Keratinocyte (primary cell): ENCODE measurements around the gene PRR29. TPM values are rescaled to one million over a fixed set of nuclear protein-coding genes. Genes with fewer than 3 reads are reported as not detected.

Experiments
- DNase-seq: peaks from one replicate; pipeline ENCODE4 v3.0.0-alpha.2; 2011; ENCODE audit warnings: low read depth, missing footprints, low spot score
- FAIRE-seq: peaks from 2 replicates; lab custom pipeline; 2011; peaks lifted over from hg19 to GRCh38; lab: Jason Lieb, UNC
- H2AFZ ChIP-seq: 2 replicates; pipeline ENCODE4 v1.6.0; 2012; ENCODE audit warnings: low read length, control low read depth, inconsistent platforms; ENCODE audit not compliant: control insufficient read depth
- H3K27ac ChIP-seq: 2 replicates; pipeline ENCODE4 v1.5.1; 2011; ENCODE audit warnings: low read length; ENCODE audit not compliant: control insufficient read depth, insufficient read depth
- H3K27me3 ChIP-seq: 3 replicates; pipeline ENCODE4 v1.6.0; 2011; ENCODE audit warnings: low read length; ENCODE audit not compliant: control insufficient read depth, insufficient read depth; ENCODE audit errors: extremely low read depth
- H3K36me3 ChIP-seq, 2 experiments: 2 replicates in 1 of 2; 3 replicates in 1 of 2; pipeline ENCODE4 v1.5.1; 2011; ENCODE audit warnings: low read length in 2 of 2, mild to moderate bottlenecking in 1 of 2; ENCODE audit not compliant: control insufficient read depth in 2 of 2, insufficient read depth in 2 of 2; ENCODE audit errors: extremely low read depth in 1 of 2
- H3K4me1 ChIP-seq: 3 replicates; pipeline ENCODE4 v1.5.1; 2011; ENCODE audit warnings: low read length; ENCODE audit not compliant: control insufficient read depth, insufficient read depth; ENCODE audit errors: extremely low read depth
- H3K4me2 ChIP-seq: 3 replicates; pipeline ENCODE4 v1.6.0; 2011; ENCODE audit warnings: low read depth, low read length; ENCODE audit not compliant: control insufficient read depth, insufficient read depth; ENCODE audit errors: extremely low read depth
- H3K4me3 ChIP-seq, 3 experiments: fragments of 200-600 bp in 1 of 3; sonication (generic) in 1 of 3; 2 replicates in 2 of 3; 3 replicates in 1 of 3; pipeline ENCODE4 v1.5.1; 2011 to 2016; ENCODE audit warnings: low read length in 3 of 3, mild to moderate bottlenecking in 3 of 3, control low read depth in 2 of 3, inconsistent platforms in 1 of 3, low read depth in 1 of 3, mixed read lengths in 1 of 3, mixed run types in 1 of 3, moderate library complexity in 1 of 3; ENCODE audit not compliant: control insufficient read depth in 2 of 3, insufficient read depth in 2 of 3; ENCODE audit errors: extremely low read depth in 1 of 3
- H3K79me2 ChIP-seq: 2 replicates; pipeline ENCODE4 v1.6.0; 2012; ENCODE audit warnings: low read length; ENCODE audit not compliant: control insufficient read depth, insufficient read depth
- H3K9ac ChIP-seq: 3 replicates; pipeline ENCODE4 v1.6.0; 2011; ENCODE audit warnings: low read length; ENCODE audit not compliant: control insufficient read depth, insufficient read depth; ENCODE audit errors: extremely low read depth
- H3K9me1 ChIP-seq: 3 replicates; pipeline ENCODE4 v1.6.0; 2011; ENCODE audit warnings: low read length; ENCODE audit not compliant: control insufficient read depth, insufficient read depth; ENCODE audit errors: extremely low read depth
- H3K9me3 ChIP-seq: 2 replicates; pipeline ENCODE4 v1.5.1; 2012; ENCODE audit warnings: low read depth, low read length; ENCODE audit not compliant: control insufficient read depth
- H4K20me1 ChIP-seq: 3 replicates; pipeline ENCODE4 v1.6.0; 2011; ENCODE audit warnings: low read length; ENCODE audit not compliant: control insufficient read depth, insufficient read depth; ENCODE audit errors: extremely low read depth
- EZH2 ChIP-seq: IDR thresholded peaks from one replicate; pipeline ENCODE4 v1.6.1; 2012; ENCODE audit warnings: inconsistent platforms, mild to moderate bottlenecking, low read length, moderate library complexity
- dilution Hi-C: fragments of 300-500 bp; cut with MboI; formaldehyde crosslinking; loops from one replicate; pipeline ENCODE4 v1.7.0; 2020; ENCODE audit warnings: low sequenced_read_pairs; ENCODE audit not compliant: extremely low pct_ligation_motif_present
- polyA plus RNA-seq, 5 experiments: library from polyadenylated mRNA; depleted of rRNA in 3 of 5; stranded (reverse) in 3 of 5; stranded (forward) in 1 of 5; unstranded in 1 of 5; fragments of >200 nt; gene quantifications; 1 replicate in 1 of 5; 2 replicates in 3 of 5; 3 replicates in 1 of 5; pipeline versions ENCODE4 v1.2.1 to v1.2.3, GENCODE V29; 2011 to 2012; ENCODE audit warnings: missing spikeins in 2 of 5, low read depth in 1 of 5, low replicate concordance in 1 of 5
- TF ChIP-seq, protein P1 (sequence below), 3 experiments: IDR thresholded peaks in 1 of 3; conservative IDR thresholded peaks in 1 of 3; optimal IDR thresholded peaks in 1 of 3; 2 replicates in 2 of 3; 3 replicates in 1 of 3; pipeline versions ENCODE3 to v1.5.1; 2011; ENCODE audit warnings: low read length in 3 of 3, mild to moderate bottlenecking in 3 of 3, moderate library complexity in 2 of 3, control low read depth in 1 of 3, inconsistent platforms in 1 of 3; ENCODE audit not compliant: insufficient read depth in 2 of 3; ENCODE audit errors: extremely low read depth in 1 of 3

The PRR29 gene
- polyA plus RNA-seq, 1 donor (not counting 4 experiments of a cell fraction or from before 2014, with no cell fraction given): 0.01 TPM

DNA sequence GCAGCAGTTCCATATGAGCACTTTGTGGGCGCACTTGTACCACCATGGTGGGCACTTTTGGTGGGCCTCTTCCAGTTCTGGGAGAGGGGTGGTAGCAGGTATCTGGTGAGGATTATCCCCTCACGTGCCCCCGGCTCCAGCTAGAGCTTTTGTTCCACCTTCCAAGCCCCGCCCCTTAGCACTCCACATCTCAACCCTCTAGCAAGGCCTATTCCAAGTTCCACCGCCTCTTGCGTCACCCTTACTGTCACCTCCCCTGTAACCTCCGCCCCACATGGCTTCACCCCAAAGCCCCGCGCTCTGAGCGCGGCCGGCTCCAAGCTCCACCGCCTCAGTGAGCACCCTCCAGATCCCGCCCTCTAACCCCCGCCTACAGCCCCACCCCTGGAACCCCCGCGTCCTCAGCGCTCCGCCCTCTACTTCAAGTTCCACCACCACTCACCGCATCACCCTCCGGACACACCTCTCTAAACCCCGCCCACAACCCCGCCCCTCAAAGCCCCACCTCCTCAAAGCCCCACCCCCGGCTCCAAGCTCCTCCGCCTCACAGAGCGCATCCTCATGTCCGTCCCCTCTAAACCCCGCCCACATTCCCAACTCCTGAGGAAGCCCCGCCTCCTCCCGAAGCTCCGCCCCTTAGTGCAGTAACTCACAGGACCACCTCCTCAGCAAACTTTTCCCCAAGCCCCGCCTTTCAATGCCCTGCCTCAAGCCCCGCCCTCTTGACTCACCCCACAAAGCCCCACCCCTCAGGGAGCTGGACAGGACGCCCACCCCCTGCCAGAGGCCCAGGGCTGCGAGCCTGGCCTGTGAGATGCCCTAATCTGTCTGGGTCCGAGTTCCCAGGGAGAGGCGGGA, 36.6 kb upstream of the PRR29 start:
- Histone ChIP-seq H3K9me3 (no peaks in the 10 kb centered on the region), H4K20me1 (no peaks in the 10 kb centered on the region), H3K4me2 (peak overlapping the region; percentile 41), H3K4me3 (no peak overlapping the region), H3K36me3 (no peaks in the 10 kb centered on the region), H3K79me2 (no peaks in the 10 kb centered on the region), H3K27ac (no peak overlapping the region), H3K27me3 (peaks cover 10% of the 10 kb centered on the region), H3K4me1 (peaks cover 2% of the 10 kb centered on the region), H2AFZ (no peak overlapping the region), H3K9ac (no peak overlapping the region), H3K9me1 (no peaks in the 10 kb centered on the region)
- FAIRE-seq (no peak), DNase-seq (peak; percentile 41)
- no peak for TF ChIP-seq EZH2
- TF ChIP-seq, protein P1, sequence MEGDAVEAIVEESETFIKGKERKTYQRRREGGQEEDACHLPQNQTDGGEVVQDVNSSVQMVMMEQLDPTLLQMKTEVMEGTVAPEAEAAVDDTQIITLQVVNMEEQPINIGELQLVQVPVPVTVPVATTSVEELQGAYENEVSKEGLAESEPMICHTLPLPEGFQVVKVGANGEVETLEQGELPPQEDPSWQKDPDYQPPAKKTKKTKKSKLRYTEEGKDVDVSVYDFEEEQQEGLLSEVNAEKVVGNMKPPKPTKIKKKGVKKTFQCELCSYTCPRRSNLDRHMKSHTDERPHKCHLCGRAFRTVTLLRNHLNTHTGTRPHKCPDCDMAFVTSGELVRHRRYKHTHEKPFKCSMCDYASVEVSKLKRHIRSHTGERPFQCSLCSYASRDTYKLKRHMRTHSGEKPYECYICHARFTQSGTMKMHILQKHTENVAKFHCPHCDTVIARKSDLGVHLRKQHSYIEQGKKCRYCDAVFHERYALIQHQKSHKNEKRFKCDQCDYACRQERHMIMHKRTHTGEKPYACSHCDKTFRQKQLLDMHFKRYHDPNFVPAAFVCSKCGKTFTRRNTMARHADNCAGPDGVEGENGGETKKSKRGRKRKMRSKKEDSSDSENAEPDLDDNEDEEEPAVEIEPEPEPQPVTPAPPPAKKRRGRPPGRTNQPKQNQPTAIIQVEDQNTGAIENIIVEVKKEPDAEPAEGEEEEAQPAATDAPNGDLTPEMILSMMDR (optimal IDR thresholded peaks at IDR 0.05 in 1 of 3, IDR thresholded peaks at IDR 0.05 in 1 of 3, conservative IDR thresholded peaks at IDR 0.05 in 1 of 3; ENCODE audit: extremely low read depth in 1 of 3, insufficient read depth in 2 of 3, low read length in 3 of 3): no peak
- dilution Hi-C loops: no loop called here

DNA sequence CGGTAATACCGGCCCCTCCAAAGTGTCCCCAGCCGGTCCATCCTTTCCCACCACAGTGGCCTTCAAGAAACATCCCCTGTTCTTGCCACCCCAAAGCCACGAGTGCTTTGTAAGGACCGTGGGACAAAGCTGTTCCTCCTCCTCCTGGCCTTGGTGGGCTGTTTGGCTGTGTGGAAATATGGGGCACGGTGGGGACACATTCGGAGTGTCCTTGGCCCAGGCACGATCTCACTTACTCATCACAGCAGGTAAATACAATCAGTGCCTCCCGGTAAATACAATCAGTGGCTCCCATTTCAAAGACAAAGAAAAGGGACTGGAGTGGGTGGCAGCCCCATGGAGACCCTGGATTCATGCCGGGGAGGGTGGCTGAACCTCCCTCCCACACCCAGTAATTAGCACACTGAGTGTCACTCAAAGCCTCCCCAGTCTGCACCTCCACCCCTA, 35.8 kb upstream of the PRR29 start:
- H3K79me2 ChIP-seq: no peaks in the 10 kb centered on the region
- no peak overlapping the region for H3K4me3 ChIP-seq
- no peak overlapping the region for H3K9ac ChIP-seq
- peaks cover 10% of the 10 kb centered on the region for H3K27me3 ChIP-seq
- FAIRE-seq: no peak
- H3K4me1 ChIP-seq: peaks cover 2% of the 10 kb centered on the region
- no peak overlapping the region for H3K4me2 ChIP-seq
- no peak overlapping the region for H3K27ac ChIP-seq
- H4K20me1 ChIP-seq: no peaks in the 10 kb centered on the region
- no peak for DNase-seq
- no peaks in the 10 kb centered on the region for H3K9me1 ChIP-seq
- TF ChIP-seq, protein P1 (optimal IDR thresholded peaks at IDR 0.05 in 1 of 3, IDR thresholded peaks at IDR 0.05 in 1 of 3, conservative IDR thresholded peaks at IDR 0.05 in 1 of 3; ENCODE audit: extremely low read depth in 1 of 3, insufficient read depth in 2 of 3, low read length in 3 of 3): no peak
- TF ChIP-seq EZH2: no peak
- no peaks in the 10 kb centered on the region for H3K9me3 ChIP-seq
- H2AFZ ChIP-seq: no peak overlapping the region
- no peaks in the 10 kb centered on the region for H3K36me3 ChIP-seq
- dilution Hi-C loops: no loop called here
